Measurements from ENCODE around the gene PGM2L1.
"Not testable (repeated sequence)": the region's sequence is repeated elsewhere in the genome, so short reads cannot be mapped to it uniquely, and the experiment has no call there.

Gene PGM2L1

DNA sequence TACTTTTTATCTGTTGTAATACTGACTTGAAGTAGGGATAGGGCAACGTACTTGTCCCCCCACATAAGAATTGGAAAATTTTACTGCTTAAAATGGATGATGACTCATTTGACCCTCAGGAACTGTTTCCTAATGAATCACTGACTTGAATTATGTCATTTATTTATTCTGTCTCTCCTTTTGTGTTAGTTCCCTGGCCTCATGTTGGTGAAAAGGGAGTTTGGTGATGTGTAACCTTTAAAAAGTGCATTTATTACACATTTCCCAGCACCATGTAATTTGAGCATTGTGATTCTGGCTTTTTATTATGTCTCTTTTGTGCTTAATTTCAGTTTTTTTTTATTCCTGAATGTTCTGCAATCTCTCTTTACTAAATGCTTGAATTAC, 20.3 kb upstream of the PGM2L1 start:
- DNase-seq (ENCODE audit: low read depth, low spot score), result peak; percentile 92
- TF ChIP-seq, protein P1, sequence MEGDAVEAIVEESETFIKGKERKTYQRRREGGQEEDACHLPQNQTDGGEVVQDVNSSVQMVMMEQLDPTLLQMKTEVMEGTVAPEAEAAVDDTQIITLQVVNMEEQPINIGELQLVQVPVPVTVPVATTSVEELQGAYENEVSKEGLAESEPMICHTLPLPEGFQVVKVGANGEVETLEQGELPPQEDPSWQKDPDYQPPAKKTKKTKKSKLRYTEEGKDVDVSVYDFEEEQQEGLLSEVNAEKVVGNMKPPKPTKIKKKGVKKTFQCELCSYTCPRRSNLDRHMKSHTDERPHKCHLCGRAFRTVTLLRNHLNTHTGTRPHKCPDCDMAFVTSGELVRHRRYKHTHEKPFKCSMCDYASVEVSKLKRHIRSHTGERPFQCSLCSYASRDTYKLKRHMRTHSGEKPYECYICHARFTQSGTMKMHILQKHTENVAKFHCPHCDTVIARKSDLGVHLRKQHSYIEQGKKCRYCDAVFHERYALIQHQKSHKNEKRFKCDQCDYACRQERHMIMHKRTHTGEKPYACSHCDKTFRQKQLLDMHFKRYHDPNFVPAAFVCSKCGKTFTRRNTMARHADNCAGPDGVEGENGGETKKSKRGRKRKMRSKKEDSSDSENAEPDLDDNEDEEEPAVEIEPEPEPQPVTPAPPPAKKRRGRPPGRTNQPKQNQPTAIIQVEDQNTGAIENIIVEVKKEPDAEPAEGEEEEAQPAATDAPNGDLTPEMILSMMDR (IDR thresholded peaks at IDR 0.05; ENCODE audit: low read depth, low read length), result no peak
- in situ Hi-C loops (cut with HindIII; ENCODE audit: low sequenced_read_pairs), result no loop called here
- no peak overlapping the region for H3K4me3 ChIP-seq (ENCODE audit: low read depth, low read length)

DNA sequence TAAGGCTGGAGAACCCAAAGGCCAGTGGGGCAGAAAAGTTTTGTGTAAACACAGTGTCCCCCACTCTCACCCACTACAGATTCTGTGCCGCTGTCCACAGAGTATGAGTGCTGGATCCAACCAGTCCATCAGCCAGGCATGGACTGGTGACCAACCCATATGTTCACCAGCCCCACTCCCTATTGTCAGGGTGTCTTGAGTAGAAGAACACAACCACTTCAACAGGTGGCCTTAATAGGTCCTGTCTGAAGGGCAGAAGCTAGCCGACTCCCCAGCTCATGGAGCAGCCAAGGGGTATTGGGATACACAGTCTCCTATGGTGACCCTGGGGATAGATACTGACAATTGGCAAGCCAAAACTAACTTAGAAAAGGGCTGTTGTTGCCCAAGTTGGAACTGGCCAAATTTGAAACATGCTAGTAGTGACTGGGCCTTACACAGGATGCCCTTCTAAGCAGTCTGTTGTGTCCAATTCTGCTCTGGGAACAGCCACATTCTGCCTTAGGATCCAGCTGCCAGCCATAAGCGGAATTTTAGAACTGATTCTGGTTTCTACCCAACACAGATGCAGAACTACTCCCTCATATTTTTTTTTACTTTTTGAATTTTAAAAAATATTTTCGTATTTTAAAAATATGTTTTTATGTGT, 19.8 kb upstream of the PGM2L1 start:
- in situ Hi-C loops (cut with HindIII; ENCODE audit: low sequenced_read_pairs), result no loop called here
- no peak overlapping the region for H3K4me3 ChIP-seq (ENCODE audit: low read depth, low read length)
- TF ChIP-seq, protein P1 (IDR thresholded peaks at IDR 0.05; ENCODE audit: low read depth, low read length), result no peak
- no peak for DNase-seq (ENCODE audit: low read depth, low spot score)

DNA sequence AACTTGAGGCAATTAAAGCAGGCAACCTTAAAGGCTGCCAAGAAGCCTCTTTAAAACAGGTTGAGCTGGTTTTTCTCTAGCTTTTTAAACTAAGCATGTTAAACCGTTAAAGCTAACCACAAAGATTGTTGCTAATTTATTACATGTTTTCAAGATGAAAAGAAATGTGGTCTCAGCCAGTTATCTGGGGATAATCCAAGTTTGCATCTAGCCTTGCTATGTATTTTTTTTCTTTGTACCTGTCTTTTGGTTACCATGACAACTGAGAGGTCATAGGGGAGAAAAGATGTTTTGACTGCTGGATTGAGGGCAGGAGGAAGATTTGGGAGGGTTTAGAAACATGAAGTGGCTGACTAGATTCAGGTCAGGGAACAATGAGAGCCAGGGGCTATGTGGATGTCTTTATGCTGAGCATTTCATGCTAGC, 19.2 kb upstream of the PGM2L1 start:
- in situ Hi-C loops (cut with HindIII; ENCODE audit: low sequenced_read_pairs), result no loop called here
- TF ChIP-seq, protein P1 (IDR thresholded peaks at IDR 0.05; ENCODE audit: low read depth, low read length), result no peak
- no peak overlapping the region for H3K4me3 ChIP-seq (ENCODE audit: low read depth, low read length)
- DNase-seq (ENCODE audit: low read depth, low spot score), result peak; percentile 90

- in situ Hi-C loops (cut with HindIII; ENCODE audit: low sequenced_read_pairs); H3K4me3 ChIP-seq (ENCODE audit: low read depth, low read length); DNase-seq (ENCODE audit: low read depth, low spot score): not testable (repeated sequence)
Observed at GRCh38 chr11:74416974-74417373, 18.7 kb upstream of the PGM2L1 start.

- in situ Hi-C loops (cut with HindIII; ENCODE audit: low sequenced_read_pairs), result no loop called here
- DNase-seq (ENCODE audit: low read depth, low spot score), result no peak
- no peak overlapping the region for H3K4me3 ChIP-seq (ENCODE audit: low read depth, low read length)
- TF ChIP-seq, protein P1 (IDR thresholded peaks at IDR 0.05; ENCODE audit: low read depth, low read length), result no peak
Observed at GRCh38 chr11:74412733-74413359, 14.6 kb upstream of the PGM2L1 start.

GRCh38 chr11:74412321-74412720, 14.1 kb upstream of the PGM2L1 start:
- H3K4me3 ChIP-seq (ENCODE audit: low read depth, low read length), result no peak overlapping the region
- TF ChIP-seq, protein P1 (IDR thresholded peaks at IDR 0.05; ENCODE audit: low read depth, low read length), result no peak
- no peak for DNase-seq (ENCODE audit: low read depth, low spot score)
- in situ Hi-C loops (cut with HindIII; ENCODE audit: low sequenced_read_pairs), result no loop called here

DNA sequence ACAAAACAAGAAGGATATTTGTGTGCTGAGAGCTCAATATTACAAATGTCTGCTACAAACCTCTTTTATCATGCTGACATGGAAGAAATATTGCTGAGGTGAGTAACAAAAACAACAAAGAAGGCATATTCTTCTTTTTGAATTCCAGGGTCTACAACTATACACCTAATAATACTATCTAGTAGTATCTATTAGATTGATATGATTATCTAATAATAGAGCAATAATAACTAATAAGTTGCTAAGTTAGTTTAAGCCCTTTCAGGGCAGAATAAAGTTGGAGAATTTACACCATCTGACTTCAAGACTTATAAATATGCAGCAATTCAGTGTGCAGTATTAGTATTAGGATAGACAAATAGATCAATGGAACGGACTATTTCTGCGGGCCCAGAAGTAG, 11.4 kb upstream of the PGM2L1 start:
- H3K4me3 ChIP-seq (ENCODE audit: low read depth, low read length), result no peak overlapping the region
- in situ Hi-C loops (cut with HindIII; ENCODE audit: low sequenced_read_pairs), result no loop called here
- TF ChIP-seq, protein P1 (IDR thresholded peaks at IDR 0.05; ENCODE audit: low read depth, low read length), result no peak
- DNase-seq (ENCODE audit: low read depth, low spot score), result no peak
